ENCODE data around the gene METRN. TPM values are rescaled to one million over a fixed set of nuclear protein-coding genes. Genes with fewer than 3 reads are reported as not detected.
A peak's percentile ranks its signal among the peaks of the same experiment; 100 is the strongest.

Gene METRN
- total and polyA plus RNA-seq, 2 donors = 21.9 to 24.2 TPM

DNA sequence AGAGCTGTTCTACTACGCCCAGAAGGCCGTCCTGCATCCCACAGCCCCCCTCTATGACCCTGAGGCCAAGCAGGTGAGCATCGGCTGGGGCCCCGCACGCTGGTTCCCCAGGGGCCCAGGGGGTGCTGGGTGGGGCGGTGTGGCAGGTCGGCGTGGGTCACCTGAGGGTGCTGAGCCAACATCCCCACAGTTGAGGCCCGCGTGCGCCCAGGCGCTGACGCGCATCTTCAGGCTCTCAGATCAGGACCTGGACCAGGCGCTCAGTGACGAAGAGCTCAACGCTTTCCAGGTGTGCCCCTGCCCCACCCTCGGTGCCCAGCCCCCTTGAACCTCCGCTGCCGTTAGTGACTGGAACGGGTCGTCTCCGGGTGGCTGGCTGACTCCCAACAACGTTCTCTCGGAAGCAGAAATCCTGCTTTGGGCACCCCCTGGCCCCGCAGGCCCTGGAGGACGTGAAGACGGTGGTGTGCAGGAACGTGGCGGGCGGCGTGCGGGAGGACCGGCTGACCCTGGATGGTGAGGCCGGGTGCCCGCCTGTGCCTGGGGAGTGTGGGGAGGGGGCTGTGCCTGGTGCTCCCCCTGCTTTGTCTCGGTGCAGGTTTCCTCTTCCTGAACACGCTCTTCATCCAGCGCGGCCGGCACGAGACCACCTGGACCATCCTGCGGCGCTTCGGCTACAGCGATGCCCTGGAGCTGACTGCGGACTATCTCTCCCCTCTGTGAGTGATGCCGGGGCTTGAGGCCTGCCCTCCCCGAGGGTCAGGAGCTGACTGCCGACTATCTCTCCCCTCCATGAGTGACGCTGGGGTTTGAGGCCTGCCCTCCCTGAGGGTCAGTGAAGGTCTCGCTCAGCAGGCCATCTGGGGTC is 44.2 kb upstream of the METRN start:
- Histone ChIP-seq H3K9me3 (ENCODE audit: control insufficient read depth in 2 of 2, insufficient read depth in 1 of 2, low read length in 1 of 2) (no peaks in the 10 kb centered on the region), H3K27ac (ENCODE audit: low read depth in 1 of 2, low read length in 1 of 2) (no peak overlapping the region), H3K27me3 (ENCODE audit: control insufficient read depth in 2 of 2, insufficient read depth in 1 of 2, low read length in 1 of 2) (peaks cover 13 to 17% of the 10 kb centered on the region in 2 donors), H3K36me3 (ENCODE audit: control insufficient read depth in 2 of 2, insufficient read depth in 2 of 2, low read length in 1 of 2) (peaks cover 51 to 53% of the 10 kb centered on the region in 2 donors), H3K4me1 (ENCODE audit: control insufficient read depth in 2 of 2, insufficient read depth in 2 of 2, low read length in 2 of 2) (peaks cover 10 to 17% of the 10 kb centered on the region in 2 donors), H3K4me3 (ENCODE audit: low read length in 2 of 2) (no peak overlapping the region)
- 95% methylated on average over 52 of the region's 52 CpGs for WGBS
- DNase-seq (ENCODE audit: low read depth in 6 of 9, low spot score in 9 of 9) = no peak

DNA sequence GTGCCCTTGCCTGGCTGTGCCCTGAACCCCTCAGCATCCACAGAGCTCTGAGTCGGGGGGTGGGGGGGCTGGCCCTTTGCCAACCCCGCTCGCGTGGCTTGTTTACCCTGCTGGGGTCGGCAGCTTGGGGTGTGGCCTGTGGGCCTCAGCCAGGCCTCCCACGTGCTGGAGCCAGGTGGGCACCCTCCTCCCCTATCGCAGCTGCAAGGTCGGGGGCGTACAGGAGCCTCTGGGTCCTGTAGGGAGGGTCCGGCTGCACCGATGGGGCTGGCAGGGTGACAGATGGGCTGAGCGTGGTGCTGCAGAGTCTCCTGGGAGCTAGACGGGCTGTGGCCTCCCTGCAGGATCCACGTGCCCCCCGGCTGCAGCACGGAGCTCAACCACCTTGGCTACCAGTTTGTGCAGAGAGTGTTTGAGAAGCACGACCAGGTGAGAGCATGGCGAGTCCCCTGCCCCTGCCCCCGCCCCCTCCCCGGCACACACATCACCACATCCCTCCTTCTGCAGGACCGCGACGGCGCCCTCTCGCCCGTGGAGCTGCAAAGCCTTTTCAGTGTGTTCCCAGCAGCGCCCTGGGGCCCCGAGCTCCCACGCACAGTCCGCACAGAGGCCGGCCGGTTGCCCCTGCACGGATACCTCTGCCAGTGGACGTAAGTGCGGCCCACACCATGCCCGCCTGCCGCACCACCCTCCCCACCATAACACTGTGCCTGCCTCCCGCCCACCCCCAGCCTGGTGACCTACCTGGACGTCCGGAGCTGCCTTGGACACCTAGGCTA is 43.4 kb upstream of the METRN start:
- Histone ChIP-seq H3K36me3 (ENCODE audit: control insufficient read depth in 2 of 2, insufficient read depth in 2 of 2, low read length in 1 of 2) (peaks cover 48 to 53% of the 10 kb centered on the region in 2 donors), H3K4me1 (ENCODE audit: control insufficient read depth in 2 of 2, insufficient read depth in 2 of 2, low read length in 2 of 2) (peaks cover 11 to 17% of the 10 kb centered on the region in 2 donors), H3K4me3 (ENCODE audit: low read length in 2 of 2) (no peak overlapping the region), H3K9me3 (ENCODE audit: control insufficient read depth in 2 of 2, insufficient read depth in 1 of 2, low read length in 1 of 2) (no peaks in the 10 kb centered on the region), H3K27me3 (ENCODE audit: control insufficient read depth in 2 of 2, insufficient read depth in 1 of 2, low read length in 1 of 2) (peaks cover 21 to 26% of the 10 kb centered on the region in 2 donors), H3K27ac (ENCODE audit: low read depth in 1 of 2, low read length in 1 of 2) (no peak overlapping the region)
- DNase-seq (ENCODE audit: low read depth in 6 of 9, low spot score in 9 of 9) = no peak
- WGBS = 97% methylated on average over 40 of the region's 40 CpGs

DNA sequence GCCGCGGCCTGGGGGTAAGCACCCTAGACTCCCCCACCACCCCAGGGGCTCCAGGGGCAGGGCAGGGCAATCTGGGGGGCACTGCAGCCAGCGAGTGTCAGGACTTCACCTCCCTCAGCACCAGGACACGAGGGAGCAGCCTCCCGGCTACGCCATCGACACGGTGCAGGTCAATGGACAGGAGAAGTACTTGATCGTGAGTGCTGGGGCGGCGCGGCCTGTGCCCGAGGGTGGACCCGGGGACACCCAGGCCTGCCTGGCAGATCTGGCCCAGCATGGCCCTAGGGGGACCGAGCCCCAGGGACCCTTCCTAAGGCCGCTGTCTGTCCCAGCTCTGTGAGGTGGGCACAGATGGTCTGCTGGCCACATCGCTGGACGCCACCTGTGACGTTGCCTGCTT is 42.5 kb upstream of the METRN start:
- no peak for DNase-seq (ENCODE audit: low read depth in 6 of 9, low spot score in 9 of 9)
- H3K4me3 ChIP-seq (ENCODE audit: low read length in 2 of 2) = no peak overlapping the region
- H3K27ac ChIP-seq (ENCODE audit: low read depth in 1 of 2, low read length in 1 of 2) = no peak overlapping the region
- H3K36me3 ChIP-seq (ENCODE audit: control insufficient read depth in 2 of 2, insufficient read depth in 2 of 2, low read length in 1 of 2) = peaks cover 48 to 53% of the 10 kb centered on the region in 2 donors
- H3K27me3 ChIP-seq (ENCODE audit: control insufficient read depth in 2 of 2, insufficient read depth in 1 of 2, low read length in 1 of 2) = peaks cover 30 to 34% of the 10 kb centered on the region in 2 donors
- H3K9me3 ChIP-seq (ENCODE audit: control insufficient read depth in 2 of 2, insufficient read depth in 1 of 2, low read length in 1 of 2) = no peaks in the 10 kb centered on the region
- 94% methylated on average over 19 of the region's 19 CpGs for WGBS
- peaks cover 10 to 22% of the 10 kb centered on the region in 2 donors for H3K4me1 ChIP-seq (ENCODE audit: control insufficient read depth in 2 of 2, insufficient read depth in 2 of 2, low read length in 2 of 2)

DNA sequence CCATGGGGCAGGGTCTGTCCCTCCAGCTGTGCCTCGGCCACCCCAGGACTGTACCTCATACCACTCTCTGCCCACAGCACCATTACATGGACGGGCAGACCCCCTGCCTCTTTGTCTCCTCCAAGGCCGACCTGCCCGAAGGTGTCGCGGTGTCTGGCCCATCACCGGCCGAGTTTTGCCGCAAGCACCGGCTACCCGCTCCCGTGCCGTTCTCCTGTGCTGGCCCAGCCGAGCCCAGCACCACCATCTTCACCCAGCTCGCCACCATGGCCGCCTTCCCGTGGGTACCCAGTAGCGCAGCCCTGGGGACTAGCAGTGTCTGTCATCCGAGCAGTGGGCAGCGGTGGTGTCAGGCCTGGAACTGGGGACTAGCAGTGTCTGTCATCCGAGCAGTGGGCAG is 42.1 kb upstream of the METRN start:
- H3K27me3 ChIP-seq (ENCODE audit: control insufficient read depth in 2 of 2, insufficient read depth in 1 of 2, low read length in 1 of 2) = peaks cover 30 to 39% of the 10 kb centered on the region in 2 donors
- H3K4me1 ChIP-seq (ENCODE audit: control insufficient read depth in 2 of 2, insufficient read depth in 2 of 2, low read length in 2 of 2) = peaks cover 7 to 20% of the 10 kb centered on the region in 2 donors
- no peak overlapping the region for H3K27ac ChIP-seq (ENCODE audit: low read depth in 1 of 2, low read length in 1 of 2)
- no peak overlapping the region for H3K4me3 ChIP-seq (ENCODE audit: low read length in 2 of 2)
- H3K9me3 ChIP-seq (ENCODE audit: control insufficient read depth in 2 of 2, insufficient read depth in 1 of 2, low read length in 1 of 2) = no peaks in the 10 kb centered on the region
- H3K36me3 ChIP-seq (ENCODE audit: control insufficient read depth in 2 of 2, insufficient read depth in 2 of 2, low read length in 1 of 2) = peaks cover 48 to 53% of the 10 kb centered on the region in 2 donors
- DNase-seq (ENCODE audit: low read depth in 6 of 9, low spot score in 9 of 9) = no peak
- 96% methylated on average over 21 of the region's 21 CpGs for WGBS

DNA sequence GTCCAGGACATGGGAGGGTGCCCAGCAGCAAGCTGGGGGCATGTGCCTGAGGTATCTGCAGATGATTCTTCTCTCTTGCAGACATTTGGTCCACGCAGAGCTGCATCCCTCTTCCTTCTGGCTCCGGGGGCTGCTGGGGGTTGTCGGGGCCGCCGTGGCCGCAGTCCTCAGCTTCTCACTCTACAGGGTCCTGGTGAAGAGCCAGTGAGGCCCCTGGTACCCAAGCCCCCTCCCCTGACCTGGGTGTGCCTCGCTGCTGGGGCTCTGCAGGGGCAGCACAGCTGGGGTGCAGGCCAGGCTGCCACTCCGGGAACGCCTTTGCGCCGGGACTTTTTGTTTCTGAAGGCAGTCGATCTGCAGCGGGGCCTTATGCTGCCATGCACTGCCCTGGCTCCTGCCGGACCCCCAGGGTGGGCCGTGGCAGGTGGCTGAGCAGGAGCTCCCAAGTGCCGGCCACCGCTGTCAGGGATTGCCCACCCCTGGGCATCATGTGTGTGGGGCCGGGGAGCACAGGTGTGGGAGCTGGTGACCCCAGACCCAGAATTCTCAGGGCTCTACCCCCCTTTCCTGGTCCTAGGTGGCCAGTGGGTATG is 41.4 kb upstream of the METRN start:
- 97% methylated on average over 18 of the region's 18 CpGs for WGBS
- peaks cover 32 to 45% of the 10 kb centered on the region in 2 donors for H3K27me3 ChIP-seq (ENCODE audit: control insufficient read depth in 2 of 2, insufficient read depth in 1 of 2, low read length in 1 of 2)
- no peak overlapping the region for H3K27ac ChIP-seq (ENCODE audit: low read depth in 1 of 2, low read length in 1 of 2)
- peaks cover 7 to 25% of the 10 kb centered on the region in 2 donors for H3K4me1 ChIP-seq (ENCODE audit: control insufficient read depth in 2 of 2, insufficient read depth in 2 of 2, low read length in 2 of 2)
- no peak overlapping the region for H3K4me3 ChIP-seq (ENCODE audit: low read length in 2 of 2)
- H3K9me3 ChIP-seq (ENCODE audit: control insufficient read depth in 2 of 2, insufficient read depth in 1 of 2, low read length in 1 of 2) = no peaks in the 10 kb centered on the region
- H3K36me3 ChIP-seq (ENCODE audit: control insufficient read depth in 2 of 2, insufficient read depth in 2 of 2, low read length in 1 of 2) = peaks cover 48 to 53% of the 10 kb centered on the region in 2 donors
- DNase-seq (ENCODE audit: low read depth in 6 of 9, low spot score in 9 of 9) = no peak

DNA sequence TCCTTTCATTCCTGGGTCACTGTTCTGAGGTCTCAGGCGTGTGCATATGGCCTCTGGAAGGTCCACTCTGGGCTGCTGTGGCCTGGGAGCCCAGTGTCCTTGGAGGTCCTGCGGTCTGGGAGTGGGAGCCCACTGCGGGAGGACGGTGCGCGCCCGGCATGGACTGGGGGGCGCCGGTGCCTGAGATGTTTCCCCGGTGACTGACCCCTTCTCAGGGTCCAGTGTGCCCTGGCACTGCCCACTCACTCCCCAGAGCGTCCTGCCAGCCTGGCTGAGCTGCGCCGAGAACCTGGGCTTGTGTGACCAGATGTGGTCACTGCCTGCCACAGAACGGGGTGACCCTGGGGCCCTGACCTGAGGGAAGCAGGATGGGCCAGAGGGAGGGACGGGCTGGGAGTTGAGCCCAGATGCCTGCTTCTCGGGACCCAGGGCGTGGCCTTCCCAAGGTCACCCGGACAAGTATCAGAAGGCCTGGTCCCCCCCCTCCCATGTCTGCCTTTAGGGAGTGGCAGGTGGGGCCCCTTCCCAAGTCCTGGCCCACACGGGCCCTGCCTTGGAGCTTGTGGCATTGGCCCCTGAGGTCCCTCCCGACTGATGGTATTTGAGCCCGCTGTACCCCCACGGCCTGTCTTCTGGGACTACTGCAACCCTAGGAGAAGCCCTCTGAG is 40.6 kb upstream of the METRN start:
- peaks cover 47 to 49% of the 10 kb centered on the region in 2 donors for H3K36me3 ChIP-seq (ENCODE audit: control insufficient read depth in 2 of 2, insufficient read depth in 2 of 2, low read length in 1 of 2)
- H3K27ac ChIP-seq (ENCODE audit: low read depth in 1 of 2, low read length in 1 of 2) = no peak overlapping the region
- 96% methylated on average over 22 of the region's 22 CpGs for WGBS
- no peak overlapping the region for H3K4me3 ChIP-seq (ENCODE audit: low read length in 2 of 2)
- no peak for DNase-seq (ENCODE audit: low read depth in 6 of 9, low spot score in 9 of 9)
- H3K9me3 ChIP-seq (ENCODE audit: control insufficient read depth in 2 of 2, insufficient read depth in 1 of 2, low read length in 1 of 2) = no peaks in the 10 kb centered on the region
- peaks cover 32 to 52% of the 10 kb centered on the region in 2 donors for H3K27me3 ChIP-seq (ENCODE audit: control insufficient read depth in 2 of 2, insufficient read depth in 1 of 2, low read length in 1 of 2)
- H3K4me1 ChIP-seq (ENCODE audit: control insufficient read depth in 2 of 2, insufficient read depth in 2 of 2, low read length in 2 of 2) = peaks cover 3 to 29% of the 10 kb centered on the region in 2 donors

DNA sequence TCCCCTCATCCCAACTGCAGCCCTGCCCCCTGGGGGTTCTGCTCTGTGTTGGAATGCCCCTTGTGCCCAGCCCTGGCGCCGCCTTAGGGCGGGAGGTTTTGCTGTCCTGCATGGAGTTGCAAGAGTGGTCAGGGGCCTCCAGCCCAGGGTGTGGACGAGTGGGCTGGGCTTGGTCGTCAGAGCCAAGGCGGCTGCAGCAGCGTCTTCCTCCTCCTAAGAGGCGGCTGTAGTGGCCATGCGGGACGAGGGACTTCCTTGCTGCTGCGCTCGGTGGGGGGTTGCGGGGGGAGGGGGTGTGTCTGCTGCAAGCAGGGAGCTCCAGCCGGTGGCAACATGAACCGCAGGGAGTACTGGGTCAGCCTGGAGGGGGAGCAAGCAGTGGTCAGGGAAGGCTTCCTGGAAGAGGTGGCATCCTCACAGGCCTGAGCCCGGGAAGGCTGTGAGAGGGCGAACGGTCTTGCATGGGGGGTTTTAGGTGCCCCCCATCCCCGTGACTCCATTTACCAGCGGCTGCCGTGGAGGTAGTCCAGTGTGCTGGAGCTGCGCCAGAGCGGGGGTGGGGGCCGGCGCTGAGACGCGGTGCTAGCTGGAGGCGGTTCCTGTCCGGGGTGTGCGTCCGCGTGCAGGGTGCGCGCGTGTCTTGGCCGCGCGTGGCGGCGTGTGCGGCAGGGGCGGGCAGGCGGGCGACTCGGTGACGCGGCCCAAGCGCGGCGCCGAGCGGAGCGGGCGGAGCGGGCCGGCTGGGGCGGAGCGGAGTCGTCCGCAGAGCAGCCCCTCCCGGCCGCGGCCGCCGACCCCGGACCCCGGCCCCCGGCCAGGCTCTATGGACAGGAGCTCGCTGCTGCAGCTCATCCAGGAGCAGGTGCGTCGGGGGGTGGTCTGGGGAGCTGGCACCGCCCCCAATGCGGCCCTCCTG is 39.7 kb upstream of the METRN start, which contains the start of gene RHBDL1:
RHBDL1 (plus strand) TSS at position 704 of the 916 bp plus-strand sequence; CDS start at position 824, 120 bp downstream.
- Histone ChIP-seq H3K9me3 (ENCODE audit: control insufficient read depth in 2 of 2, insufficient read depth in 1 of 2, low read length in 1 of 2) (no peaks in the 10 kb centered on the region), H3K4me1 (ENCODE audit: control insufficient read depth in 2 of 2, insufficient read depth in 2 of 2, low read length in 2 of 2) (peaks cover 5 to 33% of the 10 kb centered on the region in 2 donors), H3K4me3 (ENCODE audit: low read length in 2 of 2) (peak within 1 kb of the TSS in 1 of 2 donors; percentile 12), H3K27ac (ENCODE audit: low read depth in 1 of 2, low read length in 1 of 2) (no peak within 1 kb of the TSS), H3K27me3 (ENCODE audit: control insufficient read depth in 2 of 2, insufficient read depth in 1 of 2, low read length in 1 of 2) (peaks cover 32 to 54% of the 10 kb centered on the region in 2 donors), H3K36me3 (ENCODE audit: control insufficient read depth in 2 of 2, insufficient read depth in 2 of 2, low read length in 1 of 2) (peaks cover 38 to 42% of the 10 kb centered on the region in 2 donors)
- WGBS = 12% methylated on average over 73 of the region's 73 CpGs
- DNase-seq (ENCODE audit: low read depth in 6 of 9, low spot score in 9 of 9) = no peak

Data from thymus (tissue), 11 donors.